Activated CD8-positive, alpha-beta memory T cell treated with anti-CD3 and anti-CD28 coated beads for 36 hours (primary cell): ENCODE measurements around the gene WASHC2A. TPM values are rescaled to one million over a fixed set of nuclear protein-coding genes. Genes with fewer than 3 reads are reported as not detected.
"Not testable (repeated sequence)": the region's sequence is repeated elsewhere in the genome, so short reads cannot be mapped to it uniquely, and the experiment has no call there.

Experiments
- CTCF ChIA-PET: fragments of 350-600 bp; sonication (Branson Sonifier 250); formaldehyde crosslinking; loops from one replicate; lab custom pipeline; 2021; ENCODE audit warnings: antibody characterized with exemption; lab: Charles Lee
- POLR2A ChIA-PET: fragments of 350-600 bp; sonication (Branson Sonifier 250); formaldehyde crosslinking; loops from one replicate; lab custom pipeline; 2021; ENCODE audit warnings: antibody characterized with exemption; lab: Charles Lee
- total RNA-seq, 2 experiments: library from RNA; stranded (reverse); gene quantifications; one replicate each; pipeline ENCODE4 v1.2.3, GENCODE V29; 2021

The WASHC2A gene, protein sequence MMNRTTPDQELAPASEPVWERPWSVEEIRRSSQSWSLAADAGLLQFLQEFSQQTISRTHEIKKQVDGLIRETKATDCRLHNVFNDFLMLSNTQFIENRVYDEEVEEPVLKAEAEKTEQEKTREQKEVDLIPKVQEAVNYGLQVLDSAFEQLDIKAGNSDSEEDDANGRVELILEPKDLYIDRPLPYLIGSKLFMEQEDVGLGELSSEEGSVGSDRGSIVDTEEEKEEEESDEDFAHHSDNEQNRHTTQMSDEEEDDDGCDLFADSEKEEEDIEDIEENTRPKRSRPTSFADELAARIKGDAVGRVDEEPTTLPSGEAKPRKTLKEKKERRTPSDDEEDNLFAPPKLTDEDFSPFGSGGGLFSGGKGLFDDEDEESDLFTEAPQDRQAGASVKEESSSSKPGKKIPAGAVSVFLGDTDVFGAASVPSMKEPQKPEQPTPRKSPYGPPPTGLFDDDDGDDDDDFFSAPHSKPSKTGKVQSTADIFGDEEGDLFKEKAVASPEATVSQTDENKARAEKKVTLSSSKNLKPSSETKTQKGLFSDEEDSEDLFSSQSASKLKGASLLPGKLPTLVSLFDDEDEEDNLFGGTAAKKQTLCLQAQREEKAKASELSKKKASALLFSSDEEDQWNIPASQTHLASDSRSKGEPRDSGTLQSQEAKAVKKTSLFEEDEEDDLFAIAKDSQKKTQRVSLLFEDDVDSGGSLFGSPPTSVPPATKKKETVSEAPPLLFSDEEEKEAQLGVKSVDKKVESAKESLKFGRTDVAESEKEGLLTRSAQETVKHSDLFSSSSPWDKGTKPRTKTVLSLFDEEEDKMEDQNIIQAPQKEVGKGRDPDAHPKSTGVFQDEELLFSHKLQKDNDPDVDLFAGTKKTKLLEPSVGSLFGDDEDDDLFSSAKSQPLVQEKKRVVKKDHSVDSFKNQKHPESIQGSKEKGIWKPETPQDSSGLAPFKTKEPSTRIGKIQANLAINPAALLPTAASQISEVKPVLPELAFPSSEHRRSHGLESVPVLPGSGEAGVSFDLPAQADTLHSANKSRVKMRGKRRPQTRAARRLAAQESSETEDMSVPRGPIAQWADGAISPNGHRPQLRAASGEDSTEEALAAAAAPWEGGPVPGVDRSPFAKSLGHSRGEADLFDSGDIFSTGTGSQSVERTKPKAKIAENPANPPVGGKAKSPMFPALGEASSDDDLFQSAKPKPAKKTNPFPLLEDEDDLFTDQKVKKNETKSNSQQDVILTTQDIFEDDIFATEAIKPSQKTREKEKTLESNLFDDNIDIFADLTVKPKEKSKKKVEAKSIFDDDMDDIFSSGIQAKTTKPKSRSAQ (N-terminal part only)
- total RNA-seq = 10 to 100 TPM; 28.8 to 33.0 TPM

- POLR2A ChIA-PET, CTCF ChIA-PET: not testable (repeated sequence)
Observed at GRCh38 chr10:50067546-50068351, at the start of gene WASHC2A. Gene WASHC2A (plus strand): TSS chr10:50067954. CDS start chr10:50068006, 52 bp downstream.

- POLR2A ChIA-PET, CTCF ChIA-PET: not testable (repeated sequence)
Observed at GRCh38 chr10:50019279-50019678, 48.5 kb upstream of the WASHC2A start.

GRCh38 chr10:50020451-50021024 lies 47.2 kb upstream of the WASHC2A start:
- POLR2A ChIA-PET = interaction anchor here (0.6 kb wide), 1 partner anchor 59 kb away, joined by 5 read pairs; no protein-coding TSS in a partner anchor
- CTCF ChIA-PET = not testable (repeated sequence)

DNA sequence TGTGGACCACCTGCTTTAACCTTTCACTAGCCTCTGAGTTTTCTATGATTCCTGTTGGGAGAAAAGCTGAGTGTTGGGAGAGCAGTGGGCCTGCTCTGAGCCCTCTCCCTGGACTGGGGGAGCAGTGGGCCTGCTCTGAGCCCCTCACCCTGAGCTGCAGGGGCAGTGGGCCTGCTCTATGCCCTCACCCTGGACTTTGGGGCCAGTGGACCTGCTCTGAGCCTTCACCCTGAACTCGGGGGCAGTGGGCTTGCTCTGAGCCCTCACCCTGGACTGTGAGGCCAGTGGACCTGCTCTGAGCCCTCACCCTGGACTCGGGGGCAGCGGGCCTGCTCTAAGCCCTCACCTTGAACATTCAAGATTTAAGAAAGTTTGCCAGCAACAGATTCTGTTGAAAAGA lies 46.1 kb upstream of the WASHC2A start:
- CTCF ChIA-PET = no interaction called here
- POLR2A ChIA-PET = no interaction called here

- CTCF ChIA-PET = not testable (repeated sequence)
Observed at GRCh38 chr10:50024716-50025383, 42.9 kb upstream of the WASHC2A start.

GRCh38 chr10:50025627-50026026 lies 42.1 kb upstream of the WASHC2A start:
- ChIA-PET POLR2A (no interaction called here), CTCF (no interaction called here)

More at GRCh38 chr10:50024716-50025383, 42.9 kb upstream of the WASHC2A start:
- POLR2A ChIA-PET = not testable (repeated sequence)

GRCh38 chr10:50027195-50027594 lies 40.6 kb upstream of the WASHC2A start:
- POLR2A ChIA-PET = no interaction called here
- CTCF ChIA-PET = no interaction called here

GRCh38 chr10:50033481-50033880 lies 34.3 kb upstream of the WASHC2A start:
- CTCF ChIA-PET = no interaction called here
- POLR2A ChIA-PET = no interaction called here

DNA sequence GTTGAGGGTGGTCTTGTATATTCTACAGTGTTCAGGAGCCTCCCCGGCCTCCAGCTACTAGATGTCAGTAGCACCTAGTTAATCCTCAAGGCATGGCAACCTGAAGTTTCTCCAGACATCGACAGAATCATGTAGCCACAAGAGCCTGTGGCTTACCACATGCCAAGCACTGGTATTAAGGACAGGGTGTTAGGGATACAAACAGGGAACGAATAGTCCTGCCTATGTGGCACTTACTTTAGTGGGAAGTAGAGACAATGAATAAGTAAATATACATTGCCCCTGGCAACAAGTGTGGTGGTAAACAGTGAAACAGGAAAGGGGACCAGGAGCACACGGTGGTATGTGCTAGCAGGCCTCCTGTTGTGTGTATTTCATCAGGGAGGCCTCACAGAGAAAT lies 32.4 kb upstream of the WASHC2A start:
- POLR2A ChIA-PET, CTCF ChIA-PET: not testable (repeated sequence)

- CTCF ChIA-PET = interaction anchor here (0.7 kb wide), 1 partner anchor 16 kb away, joined by 5 read pairs; no protein-coding TSS in a partner anchor
Observed at GRCh38 chr10:50044941-50045664, 22.7 kb upstream of the WASHC2A start.

GRCh38 chr10:50046457-50046856 lies 21.3 kb upstream of the WASHC2A start:
- CTCF ChIA-PET, POLR2A ChIA-PET: not testable (repeated sequence)

More at GRCh38 chr10:50044941-50045664, 22.7 kb upstream of the WASHC2A start:
- POLR2A ChIA-PET = no interaction called here

GRCh38 chr10:50047594-50047993 lies 20.2 kb upstream of the WASHC2A start:
- POLR2A ChIA-PET, CTCF ChIA-PET: not testable (repeated sequence)

DNA sequence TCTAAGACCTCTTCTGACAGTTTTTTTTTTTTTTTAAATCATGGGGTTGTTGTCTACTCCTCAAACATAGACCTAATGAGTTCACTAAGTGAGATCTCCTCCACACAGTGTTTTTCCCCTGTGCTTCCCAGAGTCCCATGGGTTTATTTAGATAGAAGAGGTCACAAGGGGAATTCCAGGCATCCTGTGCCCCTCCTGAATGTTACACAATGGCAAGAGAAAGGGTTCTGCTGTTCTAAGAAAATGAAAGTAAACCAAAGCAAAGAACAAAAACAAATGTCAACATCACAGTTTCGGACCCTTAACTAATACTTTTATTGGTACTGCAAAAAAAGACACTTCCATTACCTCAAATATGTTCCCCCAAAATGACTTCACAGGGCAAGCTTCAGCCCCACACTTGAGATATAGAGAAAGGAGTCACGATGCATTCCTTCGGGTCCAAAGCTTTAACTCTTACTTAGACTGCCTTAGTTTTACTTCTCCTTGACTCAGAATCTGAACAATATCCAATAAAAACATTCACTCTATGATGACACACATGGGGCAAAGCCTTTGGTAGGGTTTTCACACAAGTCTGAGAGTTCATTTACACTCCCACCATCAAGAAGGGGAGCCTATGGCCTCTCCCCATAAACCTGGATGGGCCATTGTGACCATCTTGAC lies 15.6 kb upstream of the WASHC2A start:
- CTCF ChIA-PET, POLR2A ChIA-PET: not testable (repeated sequence)

DNA sequence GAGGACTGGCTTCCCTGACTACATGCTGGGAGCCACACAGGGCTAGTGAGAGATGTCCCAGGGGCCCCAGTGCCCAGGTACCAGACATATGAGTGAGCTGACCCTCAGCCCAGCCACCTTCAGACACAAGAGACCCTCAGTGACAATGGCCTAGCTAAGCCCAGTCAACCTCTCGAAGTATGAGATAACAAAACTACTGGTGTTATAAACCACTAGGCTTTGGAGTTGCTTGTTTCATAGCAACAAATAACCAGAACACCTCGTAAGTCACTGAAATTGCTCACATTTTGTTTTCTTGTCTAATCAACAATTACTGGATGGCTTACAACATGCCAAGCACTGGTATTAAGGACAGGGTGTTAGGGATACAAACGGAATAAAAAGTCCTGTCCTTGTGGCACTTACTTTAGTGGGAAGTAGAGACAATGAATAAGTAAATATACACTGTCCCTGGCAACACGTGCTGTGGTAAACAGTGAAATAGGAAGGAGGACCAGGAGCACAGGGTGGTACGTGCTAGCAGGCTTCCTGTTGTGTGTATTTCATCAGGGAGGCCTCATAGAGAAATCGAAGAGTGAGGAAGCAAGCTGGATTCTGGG lies 14.9 kb upstream of the WASHC2A start:
- CTCF ChIA-PET, POLR2A ChIA-PET: not testable (repeated sequence)

DNA sequence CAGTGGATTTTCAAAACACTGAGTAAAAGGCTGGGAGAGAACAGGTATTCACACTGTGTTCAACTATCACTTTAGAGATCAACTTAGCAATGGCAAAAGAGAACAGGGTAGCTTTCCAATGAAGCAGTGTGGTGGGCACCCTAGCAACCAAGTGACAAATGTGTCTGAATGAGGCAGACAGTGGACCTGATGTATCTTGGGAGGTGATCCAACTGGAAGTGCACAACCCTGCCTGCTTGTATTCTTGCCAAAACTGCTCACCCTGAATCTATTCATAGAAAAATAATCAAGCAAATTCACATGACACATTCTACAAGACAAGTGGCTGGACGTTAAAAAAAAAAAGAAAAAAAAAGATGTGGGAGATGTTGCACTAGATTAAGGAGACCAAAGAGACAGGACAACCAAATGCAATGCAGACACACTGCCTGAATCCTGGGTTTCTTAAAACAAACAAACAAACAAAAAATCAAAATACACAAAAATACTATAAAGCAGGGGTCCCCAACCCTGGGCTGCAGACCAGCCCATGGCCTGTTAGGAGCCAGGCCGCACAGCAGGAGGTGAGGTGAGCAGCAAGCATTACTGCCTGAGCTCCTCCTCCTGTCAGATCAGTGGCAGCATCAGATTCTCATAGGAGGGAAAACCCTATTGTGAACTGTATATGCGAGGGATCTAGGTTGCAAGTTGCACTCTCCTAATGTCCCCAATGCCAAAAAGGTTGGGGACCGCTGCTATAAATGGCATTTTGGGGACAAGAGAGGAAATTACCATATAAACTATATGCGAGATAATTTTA lies 12.1 kb upstream of the WASHC2A start:
- POLR2A ChIA-PET, CTCF ChIA-PET: not testable (repeated sequence)
